K562 (cell line): ENCODE measurements around the gene PACSIN3.

ENCODE experiments used
- KDM5B ChIP-seq: fragments of 200-600 bp; sonication (generic); IDR thresholded peaks from 2 replicates; pipeline ENCODE4 v1.6.1; 2012; ENCODE audit warnings: low read depth, mild to moderate bottlenecking, moderate library complexity, low read length, control low read depth, inconsistent platforms; ENCODE audit not compliant: insufficient replicate concordance
- LARP7 ChIP-seq: fragments of 450-650 bp; IDR thresholded peaks from 2 replicates; pipeline ENCODE4 v1.6.1; 2016
- ZFP1 ChIP-seq: fragments of 450-650 bp; formaldehyde crosslinking; IDR thresholded peaks from 2 replicates; pipeline ENCODE4 v1.4.0; 2020; ENCODE audit warnings: mild to moderate bottlenecking, mixed read lengths
- ZNF253 ChIP-seq: fragments of 250-450 bp; sonication (Bioruptor Pico); conservative IDR thresholded peaks from 2 replicates; pipeline ENCODE4 v1.6.1; 2021; ENCODE audit warnings: mild to moderate bottlenecking

GRCh38 chr11:47152953-47153950 is 33.0 kb downstream of the PACSIN3 start:
- TF ChIP-seq ZFP1 (CRISPR knock-in tag): no peak
- TF ChIP-seq ZNF253 (CRISPR knock-in tag): no peak
- TF ChIP-seq KDM5B: no peak
- TF ChIP-seq LARP7: no peak
